Measurements from ENCODE around the gene SNX15.
"Not testable (repeated sequence)": the region's sequence is repeated elsewhere in the genome, so short reads cannot be mapped to it uniquely, and the experiment has no call there.

The SNX15 gene

DNA sequence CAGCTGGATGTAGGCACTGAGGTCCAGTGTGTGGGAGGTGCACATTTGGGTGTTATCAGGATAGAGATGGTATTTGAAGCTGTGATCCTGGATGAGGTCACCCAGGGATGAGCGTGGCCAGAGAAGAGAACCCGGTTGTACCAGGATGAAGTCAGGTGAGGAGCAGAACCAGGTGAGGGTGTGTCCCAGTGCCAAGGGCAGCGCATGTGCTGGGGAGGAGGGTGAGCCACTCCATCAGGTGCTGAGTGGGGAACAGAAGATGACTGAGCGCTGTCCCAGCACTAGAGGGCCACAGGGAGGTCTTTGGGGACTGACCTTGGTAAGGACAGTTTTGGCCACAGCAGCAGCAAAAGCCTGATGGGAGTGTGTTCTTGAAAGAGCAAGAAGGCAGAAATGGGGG is 10.5 kb upstream of the SNX15 start:
- no peak for DNase-seq

DNA sequence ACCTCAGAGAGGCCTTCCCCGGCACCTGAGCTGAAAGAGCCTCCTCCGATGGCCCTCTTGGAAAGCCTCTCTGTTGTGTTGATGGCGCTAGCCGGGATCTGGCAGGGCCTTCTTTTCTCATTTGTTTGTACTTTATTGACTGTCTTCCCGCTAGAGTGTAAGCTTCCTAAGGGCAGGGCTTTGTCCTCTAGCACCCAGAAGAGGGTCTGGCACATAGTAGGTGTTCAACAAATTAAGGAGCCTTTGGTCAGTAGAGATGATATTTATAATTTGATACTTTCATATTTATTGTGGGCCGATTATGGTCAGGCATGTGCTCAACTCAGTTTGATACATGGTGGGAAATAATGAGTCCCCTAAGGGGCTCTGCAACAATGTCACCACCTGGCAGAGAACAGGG is 9.3 kb upstream of the SNX15 start:
- DNase-seq, result no peak

DNA sequence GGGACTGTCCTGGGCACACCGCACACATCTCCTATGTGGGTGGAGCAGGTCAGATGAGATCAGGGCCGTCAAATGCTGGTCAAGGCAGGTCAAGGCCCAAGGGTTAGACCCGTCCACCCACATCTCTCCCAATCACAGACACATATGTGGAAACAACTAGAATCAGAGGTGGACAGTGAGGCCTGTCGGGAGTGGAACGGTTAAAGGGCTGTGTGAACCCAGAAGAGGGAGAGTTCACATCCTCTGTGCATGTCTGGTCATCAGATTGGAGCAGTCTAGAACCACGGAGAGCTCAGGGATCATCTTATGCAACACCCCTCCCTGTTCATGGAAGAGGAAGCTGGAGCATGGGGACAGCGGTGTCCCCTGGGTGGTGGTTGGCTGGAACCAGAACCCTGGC is 7.4 kb upstream of the SNX15 start:
- DNase-seq, result no peak

DNA sequence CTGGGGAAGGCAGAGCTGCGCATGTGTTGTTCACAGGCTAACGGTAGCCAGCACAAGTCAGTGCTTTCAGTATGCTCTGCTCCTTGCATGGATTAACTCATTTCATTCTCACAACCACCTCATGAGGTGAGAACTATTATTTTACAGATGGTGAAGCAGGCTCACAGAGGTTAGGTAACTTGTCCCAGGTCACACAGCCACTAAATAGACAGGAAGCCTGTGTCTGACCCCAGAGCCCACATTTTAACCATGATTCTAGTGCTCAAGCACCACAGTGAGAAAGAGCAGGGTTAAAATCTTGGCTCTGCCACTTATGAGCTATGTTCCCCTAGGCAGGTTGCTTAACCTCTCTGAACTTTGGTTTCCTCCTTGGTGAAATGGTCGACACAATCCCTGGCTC is 6.2 kb upstream of the SNX15 start:
- no peak for DNase-seq

- DNase-seq, result no peak
Measured at GRCh38 chr11:65021509-65021908, 5.7 kb upstream of the SNX15 start.

DNA sequence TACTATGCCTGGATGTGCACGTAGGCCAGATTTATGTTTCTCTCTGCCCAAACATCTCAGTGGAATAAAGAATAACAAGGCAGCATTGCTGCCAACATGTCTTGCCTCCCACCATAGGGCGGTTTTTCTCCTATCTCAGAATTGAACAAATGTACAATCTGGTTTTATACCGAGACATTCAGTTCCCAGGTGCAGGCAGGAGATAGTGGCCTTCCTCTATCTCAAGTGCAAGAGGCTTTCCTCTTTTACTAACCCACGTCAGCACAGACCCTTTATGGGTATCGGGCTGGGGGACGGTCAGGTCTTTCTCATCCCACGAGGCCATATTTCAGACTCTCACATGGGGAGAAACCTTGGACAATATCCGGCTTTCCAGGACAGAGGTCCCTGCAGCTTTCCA is 3.7 kb upstream of the SNX15 start:
- not testable (repeated sequence) for DNase-seq

DNA sequence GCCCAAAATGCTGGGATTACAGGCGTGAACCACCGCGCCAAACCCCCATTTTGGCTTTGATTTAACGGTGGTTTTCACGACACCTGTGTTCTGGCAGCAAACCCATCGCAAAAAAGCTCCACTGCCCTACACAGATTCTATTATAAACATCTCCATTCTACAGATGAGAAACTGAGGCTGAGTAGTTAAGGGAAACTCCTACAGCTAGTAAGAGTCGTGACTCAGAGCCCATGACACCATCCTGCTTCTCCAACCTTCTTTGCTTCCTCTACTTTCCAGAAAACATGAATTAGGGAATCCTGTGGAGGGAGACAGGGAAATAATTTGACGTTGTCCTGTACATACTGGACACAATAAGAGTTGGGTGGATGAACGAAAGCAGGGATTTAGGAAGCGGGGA is 429 bp upstream of the SNX15 start:
- DNase-seq, result peak in 1 of 2 donors; percentile 23

DNA sequence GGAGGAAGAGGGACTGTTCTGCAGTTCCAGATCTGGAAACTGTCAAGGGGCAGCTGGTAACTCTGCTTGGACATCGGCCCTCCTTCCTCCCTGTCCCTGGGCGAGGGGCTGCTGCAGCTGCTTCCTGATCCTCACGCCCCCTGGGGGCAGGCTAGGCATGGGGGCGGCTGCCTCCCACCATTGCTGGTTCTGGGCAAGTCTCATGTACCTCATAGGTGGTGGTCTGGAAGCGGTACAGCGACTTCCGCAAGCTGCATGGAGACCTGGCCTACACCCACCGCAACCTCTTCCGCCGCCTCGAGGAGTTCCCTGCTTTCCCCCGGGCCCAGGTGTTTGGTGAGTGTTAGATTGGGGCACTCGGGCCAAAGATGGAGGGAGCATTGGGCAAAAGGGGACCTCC is 5.0 kb downstream of the SNX15 start:
- no peak for DNase-seq

GRCh38 chr11:65034423-65034822 is 7.2 kb downstream of the SNX15 start:
- no peak for DNase-seq

GRCh38 chr11:65035579-65035978 is 8.3 kb downstream of the SNX15 start:
- no peak for DNase-seq

GRCh38 chr11:65036931-65037330 is 9.7 kb downstream of the SNX15 start:
- DNase-seq, result no peak

GRCh38 chr11:65040520-65040846 is 13.2 kb downstream of the SNX15 start:
- no peak for DNase-seq

DNA sequence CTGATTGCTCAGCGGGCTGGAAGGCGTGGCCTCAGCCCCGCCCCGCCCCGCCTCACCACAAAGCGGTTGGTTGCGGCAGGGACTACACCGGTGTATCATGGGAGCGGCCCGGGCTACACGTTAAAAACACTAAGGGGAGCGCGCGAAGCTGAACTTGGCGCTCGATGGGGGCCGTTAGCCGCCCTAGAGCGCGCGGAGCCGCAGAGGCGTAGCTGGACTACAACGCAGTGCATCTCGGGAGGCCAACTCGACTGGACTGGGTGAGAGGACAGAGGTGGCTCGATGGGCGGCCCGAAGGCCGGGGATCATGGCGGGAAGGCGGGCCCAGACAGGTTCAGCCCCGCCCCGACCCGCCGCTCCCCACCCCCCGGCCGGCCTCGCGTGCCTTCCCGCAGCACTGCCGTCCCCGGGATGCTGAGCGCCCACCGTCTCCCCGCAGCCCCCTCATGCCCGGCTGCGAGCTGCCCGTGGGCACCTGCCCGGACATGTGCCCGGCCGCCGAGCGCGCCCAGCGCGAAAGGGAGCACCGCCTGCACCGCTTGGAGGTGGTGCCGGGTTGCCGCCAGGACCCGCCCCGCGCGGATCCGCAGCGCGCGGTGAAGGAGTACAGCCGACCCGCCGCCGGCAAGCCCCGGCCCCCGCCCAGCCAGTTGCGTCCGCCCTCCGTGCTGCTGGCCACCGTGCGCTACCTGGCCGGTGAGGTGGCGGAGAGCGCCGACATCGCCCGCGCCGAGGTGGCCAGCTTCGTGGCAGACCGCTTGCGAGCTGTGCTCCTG is 13.8 kb downstream of the SNX15 start, which contains the start of gene SAC3D1:
Gene SAC3D1, plus strand, starts transcription at position 364 of the 776 bp plus-strand sequence. Its CDS starts 83 bp downstream, at position 447.
- DNase-seq, result peak; percentile 87 to 93

DNA sequence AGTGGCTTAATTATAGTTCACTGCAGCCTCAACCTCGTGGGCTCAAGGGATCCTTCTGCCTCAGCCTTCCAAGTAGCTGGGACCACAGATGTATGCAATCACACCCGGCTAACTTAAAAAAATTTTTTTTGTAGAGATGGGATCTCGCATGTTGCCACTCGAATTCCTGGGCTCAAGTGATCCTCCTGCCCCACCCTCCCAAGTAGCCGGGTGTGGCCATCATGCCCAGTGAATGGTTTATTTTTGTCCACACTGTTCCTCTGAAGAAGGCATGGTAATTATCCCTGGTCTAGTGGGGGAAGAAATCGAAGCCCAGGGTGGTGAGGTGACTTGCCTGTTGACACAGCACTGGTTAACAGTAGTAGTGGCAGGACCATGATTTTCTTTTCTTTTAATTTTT is 15.7 kb downstream of the SNX15 start:
- DNase-seq, result no peak

- DNase-seq, result peak; percentile 84 to 87
Measured at GRCh38 chr11:65043881-65044501, 16.8 kb downstream of the SNX15 start.

DNA sequence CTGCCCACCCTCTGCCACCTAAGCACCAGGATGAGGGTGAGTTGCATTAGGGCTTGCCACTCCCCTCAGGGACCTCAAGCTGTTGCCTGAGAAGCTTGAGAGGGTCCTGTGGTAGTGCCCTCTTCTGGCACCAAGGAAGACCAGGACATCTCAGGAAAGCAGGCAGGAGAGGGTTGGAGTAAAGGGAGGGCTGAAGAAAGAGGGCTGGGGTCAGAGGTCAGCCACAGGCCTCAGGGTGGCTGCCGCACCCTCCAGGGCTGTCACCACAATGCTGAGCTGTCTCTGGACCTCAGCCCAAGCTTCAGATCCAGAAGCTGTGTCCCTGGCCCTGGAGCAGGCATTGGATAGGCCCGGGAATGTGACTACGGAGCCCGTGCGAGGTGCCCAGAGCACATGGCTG is 17.8 kb downstream of the SNX15 start:
- DNase-seq, result no peak

DNA sequence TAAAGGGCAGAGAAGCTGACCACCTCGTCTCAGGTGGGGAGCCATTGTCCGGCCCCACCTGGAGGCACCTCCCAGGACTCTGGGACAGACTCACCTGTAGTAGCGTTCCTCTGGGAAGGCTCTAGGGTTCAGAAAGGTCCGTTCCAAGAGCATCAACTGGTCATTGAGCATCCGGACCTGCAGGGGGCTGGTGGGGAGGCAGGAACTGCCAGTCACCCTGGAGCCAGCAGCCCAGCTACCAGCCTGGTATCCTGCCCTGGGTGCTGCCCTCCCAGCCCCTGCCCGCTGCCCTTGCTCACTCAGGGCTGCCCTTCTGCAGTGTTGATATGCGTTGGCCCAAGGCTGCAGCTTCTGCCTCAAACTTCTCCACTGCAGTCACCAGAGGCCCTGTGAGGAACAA is 18.5 kb downstream of the SNX15 start:
- no peak for DNase-seq

DNA sequence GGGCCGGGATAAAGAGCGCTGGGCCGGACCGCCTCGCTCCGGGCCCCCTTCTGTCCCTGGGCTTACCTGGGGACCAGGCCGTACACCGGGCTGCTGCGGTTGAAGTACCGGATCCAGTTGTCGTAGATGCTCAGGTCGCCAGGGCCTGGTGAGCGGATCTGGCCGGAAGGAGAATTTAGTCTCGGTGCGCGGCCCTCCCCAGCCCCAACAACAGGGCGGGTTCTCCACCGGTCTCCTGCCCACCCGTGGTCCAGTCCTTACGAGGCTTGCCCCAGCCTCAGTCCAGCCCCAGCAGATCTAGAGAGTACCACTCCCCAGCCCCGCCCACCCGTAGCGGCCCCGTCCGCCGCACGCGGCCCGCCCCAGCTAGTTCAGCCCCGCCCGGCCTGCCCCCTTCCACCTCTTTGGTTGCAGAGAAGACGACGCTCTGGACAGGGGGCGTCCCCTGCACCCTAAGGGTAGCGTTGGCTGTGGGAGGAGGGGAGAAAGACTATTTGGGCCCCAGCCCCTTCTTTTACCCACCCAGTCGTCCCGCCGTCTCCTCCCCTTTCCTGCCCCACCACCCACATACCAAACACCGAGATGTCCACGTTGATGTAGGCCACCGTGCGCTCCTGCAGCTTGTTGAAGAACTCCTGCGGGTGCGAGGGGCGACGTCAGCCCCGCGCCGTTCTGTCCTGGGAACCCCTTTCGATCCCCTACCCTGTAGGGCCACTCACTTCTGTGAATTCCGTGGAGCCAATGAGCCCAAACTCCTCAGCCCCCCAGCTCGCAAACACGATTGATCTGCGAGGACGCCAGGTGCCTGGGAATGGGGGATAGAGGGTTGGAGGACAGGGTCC is 20.6 kb downstream of the SNX15 start:
- DNase-seq, result no peak

DNA sequence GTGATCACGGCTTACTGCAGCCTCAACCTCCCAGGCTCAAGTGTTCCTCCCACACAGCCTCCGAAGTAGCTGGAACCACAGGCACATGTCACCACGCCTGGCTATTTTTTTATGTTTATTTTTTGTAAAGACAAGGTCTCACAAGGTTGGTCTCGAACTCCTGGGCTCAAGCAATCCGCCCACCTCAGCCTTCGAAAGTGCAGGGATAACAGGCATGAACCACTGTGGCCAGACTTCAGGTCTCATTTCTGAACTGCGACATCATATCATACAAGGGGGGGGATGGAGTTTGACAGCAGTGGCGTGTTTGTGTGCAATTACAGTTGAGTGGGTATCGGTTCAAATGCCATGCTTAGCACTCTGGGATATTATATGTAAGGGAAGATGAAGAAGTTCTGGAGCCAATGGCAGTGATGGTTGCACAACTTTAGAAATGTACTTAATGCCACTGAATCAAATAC is 24.2 kb downstream of the SNX15 start:
- no peak for DNase-seq

GRCh38 chr11:65053827-65054508 is 26.7 kb downstream of the SNX15 start:
- peak; percentile 23 to 27 for DNase-seq

DNA sequence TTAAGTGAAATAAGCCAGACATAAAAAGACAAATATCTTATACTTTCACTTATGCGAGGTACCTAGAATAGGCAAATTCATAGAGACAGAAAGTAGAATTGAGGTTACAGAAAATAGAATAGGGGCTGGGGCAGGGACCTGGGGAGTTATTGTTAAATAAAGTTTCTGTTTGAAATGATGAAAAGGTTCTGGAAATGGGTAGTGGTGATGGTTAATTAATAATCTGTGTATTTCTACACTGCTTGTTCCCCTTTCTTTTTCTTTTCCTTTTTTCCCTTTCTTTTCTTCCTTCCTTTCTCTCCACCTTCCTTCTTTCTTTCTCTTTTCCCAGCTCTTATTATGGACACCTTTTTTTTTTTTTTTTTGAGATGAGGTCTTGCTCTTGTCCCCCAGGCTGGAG is 28.3 kb downstream of the SNX15 start:
- DNase-seq, result no peak

DNA sequence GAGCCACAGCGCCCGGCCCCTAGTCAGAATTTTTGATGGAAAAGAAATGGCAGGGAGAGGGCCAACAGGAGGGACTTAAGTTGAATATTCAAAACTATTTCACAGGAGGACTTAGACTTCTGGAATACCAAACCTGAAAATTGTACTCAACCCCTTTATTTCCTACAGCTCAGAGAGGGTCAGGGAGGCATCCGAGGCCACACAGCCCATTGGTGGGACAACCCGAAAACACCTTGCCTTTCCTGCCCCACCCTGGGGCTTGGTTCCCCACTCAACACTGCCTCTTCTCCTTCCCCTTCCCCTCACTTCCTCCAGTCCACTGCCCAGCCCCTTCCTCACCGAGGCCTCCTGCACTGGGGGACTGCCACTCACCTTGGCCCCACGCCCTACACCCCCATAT is 29.8 kb downstream of the SNX15 start:
- DNase-seq, result no peak

DNA sequence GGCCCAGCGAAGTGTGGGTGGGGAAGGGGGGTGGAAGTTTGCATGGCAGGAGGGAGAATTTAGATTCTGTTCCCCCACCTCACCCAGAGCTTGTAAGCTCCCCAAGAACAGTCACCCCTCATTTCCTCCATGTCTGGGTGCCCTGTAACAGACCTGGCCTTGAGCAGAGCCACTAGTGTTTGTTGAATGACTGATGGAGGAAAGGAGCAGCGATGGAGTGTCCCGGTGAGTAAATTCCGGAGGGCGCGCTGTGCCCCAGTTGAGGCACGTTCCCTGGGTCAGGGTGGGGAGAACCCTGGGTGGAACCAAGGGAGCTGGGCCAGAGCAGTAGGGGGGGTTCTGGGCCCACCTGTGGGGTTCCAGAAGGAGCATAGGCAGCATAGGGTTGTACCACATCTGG is 30.3 kb downstream of the SNX15 start:
- no peak for DNase-seq
